Central memory CD4-positive, alpha-beta T cell (primary cell): ENCODE results near the gene ATOH8.
A peak's percentile ranks its signal among the peaks of the same experiment; 100 is the strongest.
"Not testable (repeated sequence)": the region's sequence is repeated elsewhere in the genome, so short reads cannot be mapped to it uniquely, and the experiment has no call there.

Source experiments
- DNase-seq: peaks from one replicate; pipeline ENCODE4 v3.0.0; 2022
- total RNA-seq, 3 experiments: gene quantifications; one replicate each; lab custom pipeline; 2026; lab: John Stamatoyannopoulos, UW

Gene ATOH8, protein sequence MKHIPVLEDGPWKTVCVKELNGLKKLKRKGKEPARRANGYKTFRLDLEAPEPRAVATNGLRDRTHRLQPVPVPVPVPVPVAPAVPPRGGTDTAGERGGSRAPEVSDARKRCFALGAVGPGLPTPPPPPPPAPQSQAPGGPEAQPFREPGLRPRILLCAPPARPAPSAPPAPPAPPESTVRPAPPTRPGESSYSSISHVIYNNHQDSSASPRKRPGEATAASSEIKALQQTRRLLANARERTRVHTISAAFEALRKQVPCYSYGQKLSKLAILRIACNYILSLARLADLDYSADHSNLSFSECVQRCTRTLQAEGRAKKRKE
- 0 reads per million in 3 experiments for total RNA-seq

DNA sequence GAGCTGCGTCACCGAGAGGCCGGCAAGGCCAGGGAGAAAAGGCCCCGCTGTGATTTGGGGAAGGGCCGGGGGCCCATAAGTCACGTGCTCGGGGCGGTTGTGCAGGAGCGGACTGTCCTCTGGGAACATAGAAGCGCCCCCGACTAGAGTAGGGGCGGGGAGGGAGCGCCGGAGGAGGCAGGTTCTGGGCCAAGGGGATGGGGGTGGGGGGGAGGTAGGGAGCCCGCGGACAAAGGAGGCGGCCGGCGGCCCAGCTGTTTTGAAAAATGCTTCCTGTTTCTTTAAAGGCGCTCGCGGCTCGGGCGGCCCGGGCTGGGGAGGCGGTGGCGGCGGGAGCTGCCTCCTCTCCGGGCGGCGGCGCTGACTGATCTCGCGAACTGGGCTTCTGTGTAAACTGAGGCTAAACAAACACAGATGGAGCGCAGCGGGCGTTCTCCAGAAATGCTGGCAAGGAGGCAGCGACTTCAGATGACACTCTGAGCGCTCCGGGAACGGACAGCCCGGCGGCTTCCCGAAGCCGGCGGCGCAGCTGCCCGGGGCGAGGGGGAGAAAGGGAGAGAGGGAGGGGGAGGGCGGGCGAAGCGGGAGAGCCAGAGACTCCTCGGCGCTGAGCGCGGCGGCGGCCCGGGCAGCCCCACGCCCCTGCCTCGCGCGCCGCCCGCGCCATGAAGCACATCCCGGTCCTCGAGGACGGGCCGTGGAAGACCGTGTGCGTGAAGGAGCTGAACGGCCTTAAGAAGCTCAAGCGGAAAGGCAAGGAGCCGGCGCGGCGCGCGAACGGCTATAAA lies at the start of gene ATOH8:
Gene ATOH8 (plus strand): TSS at position 467 of the 788 bp plus-strand sequence. CDS start 199 bp downstream, at position 666.
- no peak for DNase-seq

- DNase-seq: no peak
Measured at GRCh38 chr2:85704038-85704437, 49.8 kb upstream of the ATOH8 start.

DNA sequence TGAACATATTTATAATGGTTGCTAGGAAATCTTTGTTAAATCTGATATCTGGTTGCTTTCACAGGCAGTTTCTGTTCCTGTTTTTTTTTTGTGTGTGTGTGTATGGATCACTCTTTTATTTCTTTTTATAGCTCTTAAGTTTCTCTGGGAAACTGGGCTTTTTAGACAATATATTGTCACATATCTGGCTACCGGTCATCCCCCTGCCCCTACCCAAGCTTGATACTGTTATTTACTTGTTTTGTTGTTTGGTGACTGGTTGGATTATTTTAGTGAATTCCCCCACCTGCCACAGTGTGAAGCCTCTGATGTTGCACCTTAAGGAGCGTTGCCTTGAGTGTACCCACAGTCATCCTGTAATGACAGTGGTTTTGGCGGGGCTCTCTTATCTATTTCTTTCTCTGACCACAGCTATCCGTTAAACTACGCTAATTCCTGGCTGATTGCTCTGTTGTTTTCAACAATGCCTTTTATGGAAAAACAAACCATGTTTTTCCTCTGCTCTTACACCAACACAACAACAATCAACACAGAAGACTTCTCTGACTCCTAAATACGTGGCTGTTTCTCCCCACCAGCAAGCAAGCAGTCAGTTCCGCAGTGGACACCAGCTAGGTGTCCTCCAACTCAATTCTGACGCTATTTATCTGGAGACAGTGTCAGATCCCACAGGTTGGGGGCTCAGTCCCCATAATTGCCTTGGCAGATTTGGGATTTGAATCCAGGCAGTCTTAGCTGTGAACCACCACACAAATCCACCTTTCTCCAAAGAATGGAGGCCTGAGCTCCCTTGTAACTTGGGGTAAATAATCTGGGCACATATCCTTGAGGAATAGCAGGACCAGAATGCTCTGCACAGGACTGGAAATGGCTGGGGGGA lies 48.8 kb upstream of the ATOH8 start:
- DNase-seq: no peak

GRCh38 chr2:85705680-85706039 lies 48.1 kb upstream of the ATOH8 start:
- DNase-seq: no peak

GRCh38 chr2:85706063-85706462 lies 47.7 kb upstream of the ATOH8 start:
- no peak for DNase-seq

- DNase-seq: no peak
Measured at GRCh38 chr2:85706599-85707296, 47.0 kb upstream of the ATOH8 start.

- peak; percentile 59 for DNase-seq
Measured at GRCh38 chr2:85707304-85707703, 46.5 kb upstream of the ATOH8 start.

DNA sequence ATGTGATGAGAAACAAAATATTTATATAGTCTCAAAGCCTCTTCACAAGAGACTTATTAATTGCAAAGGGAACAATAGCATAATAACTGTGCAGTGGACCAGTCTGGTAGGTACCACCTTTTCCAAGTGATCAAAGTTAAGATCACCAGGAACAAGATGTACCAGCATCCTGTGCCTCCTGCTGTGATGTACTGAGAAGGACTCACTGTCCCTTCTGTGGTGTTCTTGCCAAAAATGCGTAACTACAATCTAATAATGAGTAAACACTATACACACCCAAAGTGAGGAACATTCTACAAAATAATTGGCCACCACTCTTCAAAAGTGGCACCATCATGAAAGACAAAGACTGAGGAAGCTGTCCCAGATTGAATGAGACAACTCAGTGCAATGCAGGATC lies 45.1 kb upstream of the ATOH8 start:
- no peak for DNase-seq

DNA sequence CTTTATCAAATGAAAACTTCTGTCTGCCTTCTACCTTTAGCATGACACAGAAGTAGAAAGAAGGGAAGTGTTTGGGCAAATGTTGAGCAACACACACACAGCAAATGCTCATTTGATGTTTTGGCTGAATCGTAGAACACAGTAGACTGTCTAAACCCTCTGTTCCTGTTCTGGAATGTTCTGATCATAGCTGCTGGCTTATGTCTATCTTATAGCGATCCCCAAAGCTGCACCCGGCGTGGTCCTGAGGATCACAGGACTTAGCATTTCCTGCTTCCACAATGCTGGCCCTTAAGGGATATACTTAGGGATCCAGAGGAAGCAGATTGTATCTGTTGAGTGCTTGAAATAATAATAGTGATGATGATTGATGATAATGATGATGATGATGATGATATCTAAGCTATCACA lies 44.4 kb upstream of the ATOH8 start:
- DNase-seq: no peak

DNA sequence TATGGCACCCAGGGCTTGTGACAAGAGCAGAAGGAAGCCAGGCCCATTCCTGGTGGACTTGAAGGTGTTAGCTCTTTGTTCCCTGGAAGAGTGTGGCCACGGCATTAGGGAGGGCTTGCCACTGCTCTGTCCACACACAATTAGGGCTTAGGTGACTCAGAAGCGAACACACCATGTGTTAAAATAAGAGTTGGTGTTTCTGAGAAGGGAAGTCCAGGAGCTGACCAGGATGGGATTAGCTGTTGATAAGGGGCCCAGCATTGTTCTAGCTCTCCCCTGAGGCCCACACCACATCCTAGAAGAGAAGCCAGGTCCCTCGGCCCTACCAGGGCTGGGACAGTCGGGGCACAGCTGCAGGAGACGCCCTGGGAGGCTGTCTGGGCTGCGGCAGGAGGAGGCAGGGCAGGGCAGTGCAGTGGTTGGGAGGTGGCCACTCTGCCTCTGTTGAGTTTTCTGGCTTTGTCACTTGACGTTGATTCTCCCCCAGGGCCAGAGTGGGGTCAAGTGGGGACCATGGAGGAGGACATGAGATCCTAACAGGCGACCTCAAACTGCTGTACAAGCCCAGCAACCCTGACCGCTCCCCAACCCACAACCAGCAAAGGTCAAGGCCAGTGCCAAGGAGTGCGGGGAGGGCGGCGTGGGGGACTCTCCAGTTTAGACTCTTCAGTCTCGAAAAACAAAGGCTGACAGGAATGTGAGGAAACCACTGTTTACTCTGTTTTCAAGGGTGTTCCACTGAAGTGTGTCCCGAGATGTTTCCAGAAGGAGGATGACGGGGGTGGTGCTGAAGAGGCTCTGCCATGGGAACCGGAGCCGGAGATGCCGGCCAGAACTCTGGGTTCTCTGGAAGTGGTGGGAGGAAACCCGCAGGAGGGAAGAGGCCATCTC lies 42.9 kb upstream of the ATOH8 start:
- no peak for DNase-seq

DNA sequence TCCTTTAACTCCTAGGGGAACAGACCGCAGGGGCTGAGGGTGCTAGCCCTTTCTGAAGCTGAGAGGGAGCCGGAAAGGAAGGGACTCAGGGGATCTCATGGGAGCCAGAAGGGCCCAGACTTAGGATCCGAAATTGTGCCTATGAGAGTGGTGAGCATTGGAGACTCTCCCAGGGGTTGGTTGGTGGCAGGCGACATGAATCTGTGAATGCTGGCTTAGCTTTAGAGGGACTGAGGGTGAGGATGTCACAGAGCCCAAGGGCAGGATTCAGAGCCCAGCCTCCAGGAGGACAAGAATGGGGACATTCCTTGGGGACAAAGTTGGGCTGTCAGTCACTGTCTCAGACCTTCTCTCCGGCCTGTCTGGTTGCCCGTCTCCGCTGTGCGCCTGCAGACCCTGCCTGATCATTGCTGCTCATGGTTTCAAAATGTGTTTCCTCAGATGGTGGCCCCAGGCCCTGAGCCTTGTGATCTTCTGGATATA lies 42.2 kb upstream of the ATOH8 start:
- DNase-seq: no peak

GRCh38 chr2:85712336-85712735 lies 41.5 kb upstream of the ATOH8 start:
- no peak for DNase-seq

DNA sequence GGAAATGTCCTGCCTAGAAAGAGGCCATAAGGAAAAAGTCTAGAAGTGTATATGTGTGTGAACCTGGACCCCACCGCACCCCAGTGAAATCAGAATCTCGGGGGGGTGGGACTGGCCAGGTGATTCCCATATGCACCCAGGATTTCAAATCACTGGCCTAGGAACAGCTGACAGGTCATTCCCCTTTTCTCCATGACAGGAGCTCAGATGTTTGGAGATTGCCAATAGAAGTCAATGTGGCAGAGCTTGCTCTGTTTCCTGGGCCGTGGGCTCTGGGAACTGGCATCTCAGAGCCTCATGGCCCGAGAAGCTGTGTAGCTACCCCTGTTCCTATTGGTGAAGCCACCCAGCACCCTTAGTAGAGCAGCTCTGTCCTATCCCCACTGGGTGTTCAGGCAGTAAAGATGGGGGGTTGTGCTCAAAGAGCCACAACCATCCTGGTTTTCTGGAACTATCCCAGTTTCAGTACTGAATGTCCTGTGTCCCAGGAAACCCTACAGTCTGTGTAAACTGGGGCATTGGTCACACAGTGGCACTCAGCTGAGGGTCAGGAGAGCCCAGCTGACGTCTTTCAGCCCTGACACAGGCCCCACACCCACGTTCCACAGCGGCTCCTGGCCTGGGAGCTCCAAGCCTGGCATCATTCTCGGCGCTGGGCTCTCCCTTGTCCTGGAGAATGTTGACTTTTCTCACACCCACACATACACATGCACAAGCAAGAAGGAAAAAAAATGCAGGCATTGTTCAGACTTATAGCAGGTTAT lies 40.8 kb upstream of the ATOH8 start:
- no peak for DNase-seq

DNA sequence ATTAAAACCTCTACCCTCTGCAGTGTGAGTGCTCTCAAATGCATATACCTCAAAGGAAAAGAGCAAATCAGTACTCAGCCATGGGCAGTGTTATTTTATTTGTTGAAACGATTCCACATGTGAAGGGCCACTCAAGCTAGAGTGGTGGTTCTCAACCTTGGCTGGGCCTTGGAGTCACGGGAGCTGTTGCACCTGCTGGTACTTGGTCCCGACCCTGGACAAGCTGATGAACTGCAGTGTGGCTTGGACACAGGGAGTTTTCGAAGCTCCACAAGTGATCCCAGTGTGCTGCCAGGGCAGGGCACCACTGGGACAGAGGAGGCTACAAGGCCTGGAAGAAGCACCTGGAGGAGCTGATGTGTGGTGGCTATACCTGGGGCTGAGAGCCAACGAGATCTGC lies 40.0 kb upstream of the ATOH8 start:
- no peak for DNase-seq

GRCh38 chr2:85714421-85714820 lies 39.4 kb upstream of the ATOH8 start:
- DNase-seq: not testable (repeated sequence)

- no peak for DNase-seq
Measured at GRCh38 chr2:85714841-85715240, 39.0 kb upstream of the ATOH8 start.

- DNase-seq: no peak
Measured at GRCh38 chr2:85716346-85716914, 37.4 kb upstream of the ATOH8 start.

DNA sequence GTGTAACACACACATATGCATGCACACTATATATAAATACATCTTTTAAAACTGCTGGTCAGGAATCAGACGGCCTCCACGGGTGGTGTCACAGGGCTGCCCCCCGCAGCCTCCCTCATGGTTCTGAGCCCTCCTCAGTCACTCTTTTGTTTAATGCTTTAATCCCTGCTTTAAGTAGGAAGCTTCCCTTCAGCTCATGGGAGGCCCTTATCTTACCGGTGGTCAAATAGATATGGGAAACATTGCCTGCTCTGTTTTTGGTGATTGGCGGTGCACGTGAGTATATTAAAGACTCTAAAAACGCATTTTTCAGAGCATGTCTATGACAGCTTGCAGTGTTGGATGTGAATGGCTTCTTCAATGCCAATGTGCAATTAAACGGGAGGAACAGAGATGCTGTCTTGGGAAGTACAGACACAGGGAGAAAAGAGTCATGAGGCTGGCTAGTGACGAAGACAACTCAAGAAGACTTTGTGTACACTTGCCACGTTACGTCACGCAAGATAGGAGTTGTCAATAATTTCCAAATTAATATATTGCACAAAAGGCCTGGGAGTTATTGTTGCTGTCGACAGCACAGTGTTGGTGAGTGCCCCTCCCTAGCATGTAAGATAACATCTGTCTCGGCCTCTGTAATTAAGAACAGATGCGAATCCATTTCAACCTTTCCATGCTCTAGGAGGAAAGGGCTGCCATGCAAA lies 36.3 kb upstream of the ATOH8 start:
- no peak for DNase-seq

GRCh38 chr2:85718009-85718391 lies 35.8 kb upstream of the ATOH8 start:
- DNase-seq: no peak
